ENCODE data around the gene MBNL1. TPM values are rescaled to one million over a fixed set of nuclear protein-coding genes. Genes with fewer than 3 reads are reported as not detected.
A peak's percentile ranks its signal among the peaks of the same experiment; 100 is the strongest.

MBNL1 gene
- total RNA-seq, 4 donors from 2014 or later, result 258 to 478 (median 320) TPM

GRCh38 chr3:152386208-152386607 lies 117.5 kb downstream of the MBNL1 start:
- no peak for DNase-seq (ENCODE audit: low spot score in 2 of 2)
- no peaks in the 10 kb centered on the region for H3K27me3 ChIP-seq
- peaks cover 84% of the 10 kb centered on the region for H3K4me1 ChIP-seq
- peak overlapping the region; percentile 34 for H3K27ac ChIP-seq
- TF ChIP-seq POLR2AphosphoS5 (IDR thresholded peaks at IDR 0.05) (no peak), POLR2A (IDR thresholded peaks at IDR 0.05) (no peak), CTCF (IDR thresholded peaks at IDR 0.05) (no peak), EP300 (IDR thresholded peaks at IDR 0.05) (no peak)
- no peaks in the 10 kb centered on the region for H3K9me3 ChIP-seq
- peaks cover 6% of the 10 kb centered on the region for H3K36me3 ChIP-seq
- H3K4me3 ChIP-seq, result no peak overlapping the region

GRCh38 chr3:152388631-152389030 lies 119.9 kb downstream of the MBNL1 start:
- WGBS, result 68% methylated on average over 1 of the region's 1 CpG

GRCh38 chr3:152389316-152389934 lies 120.7 kb downstream of the MBNL1 start:
- Histone ChIP-seq H3K27ac (peak overlapping the region; percentile 18), H3K4me1 (peaks cover 70% of the 10 kb centered on the region), H3K36me3 (peaks cover 6% of the 10 kb centered on the region), H3K4me3 (no peak overlapping the region), H3K9me3 (no peaks in the 10 kb centered on the region), H3K27me3 (no peaks in the 10 kb centered on the region)
- TF ChIP-seq POLR2AphosphoS5 (IDR thresholded peaks at IDR 0.05), result no peak
- no peak for TF ChIP-seq POLR2A (IDR thresholded peaks at IDR 0.05)
- no peak for TF ChIP-seq EP300 (IDR thresholded peaks at IDR 0.05)
- no peak for TF ChIP-seq CTCF (IDR thresholded peaks at IDR 0.05)
- 85% methylated on average over 6 of the region's 6 CpGs for WGBS
- no peak for DNase-seq (ENCODE audit: low spot score in 2 of 2)

More at GRCh38 chr3:152388631-152389030, 119.9 kb downstream of the MBNL1 start:
- Histone ChIP-seq H3K27ac (peak overlapping the region; percentile 7), H3K27me3 (no peaks in the 10 kb centered on the region), H3K36me3 (peaks cover 6% of the 10 kb centered on the region), H3K9me3 (no peaks in the 10 kb centered on the region), H3K4me3 (no peak overlapping the region), H3K4me1 (peaks cover 77% of the 10 kb centered on the region)
- no peak for DNase-seq (ENCODE audit: low spot score in 2 of 2)
- TF ChIP-seq POLR2A (IDR thresholded peaks at IDR 0.05), result no peak
- TF ChIP-seq EP300 (IDR thresholded peaks at IDR 0.05), result no peak
- TF ChIP-seq CTCF (IDR thresholded peaks at IDR 0.05), result no peak
- TF ChIP-seq POLR2AphosphoS5 (IDR thresholded peaks at IDR 0.05), result no peak

- peaks cover 58% of the 10 kb centered on the region for H3K4me1 ChIP-seq
- H3K27me3 ChIP-seq, result no peaks in the 10 kb centered on the region
- H3K27ac ChIP-seq, result no peak overlapping the region
- peaks cover 6% of the 10 kb centered on the region for H3K36me3 ChIP-seq
- TF ChIP-seq CTCF (IDR thresholded peaks at IDR 0.05), result no peak
- no peak for TF ChIP-seq EP300 (IDR thresholded peaks at IDR 0.05)
- no peak for TF ChIP-seq POLR2A (IDR thresholded peaks at IDR 0.05)
- TF ChIP-seq POLR2AphosphoS5 (IDR thresholded peaks at IDR 0.05), result no peak
- no peak for DNase-seq (ENCODE audit: low spot score in 2 of 2)
- no peaks in the 10 kb centered on the region for H3K9me3 ChIP-seq
- H3K4me3 ChIP-seq, result no peak overlapping the region
- WGBS, result 70% methylated on average over 2 of the region's 2 CpGs
Observed at GRCh38 chr3:152390647-152391046, 121.9 kb downstream of the MBNL1 start.

- 63% methylated on average over 1 of the region's 1 CpG for WGBS
- peaks cover 6% of the 10 kb centered on the region for H3K36me3 ChIP-seq
- peaks cover 60% of the 10 kb centered on the region for H3K4me1 ChIP-seq
- TF ChIP-seq EP300 (IDR thresholded peaks at IDR 0.05) (no peak), CTCF (IDR thresholded peaks at IDR 0.05) (no peak), POLR2AphosphoS5 (IDR thresholded peaks at IDR 0.05) (no peak), POLR2A (IDR thresholded peaks at IDR 0.05) (no peak)
- DNase-seq (ENCODE audit: low spot score in 2 of 2), result no peak
- H3K4me3 ChIP-seq, result no peak overlapping the region
- H3K9me3 ChIP-seq, result no peaks in the 10 kb centered on the region
- no peaks in the 10 kb centered on the region for H3K27me3 ChIP-seq
- no peak overlapping the region for H3K27ac ChIP-seq
Observed at GRCh38 chr3:152391671-152392070, 122.9 kb downstream of the MBNL1 start.
